Hepatocyte (in vitro differentiated cells): Measurements from ENCODE around the gene GALNT17.

Source experiments
- CTCF ChIP-seq: fragments of 200-600 bp; sonication (generic); IDR thresholded peaks from 2 replicates; pipeline ENCODE4 v1.5.1; 2016; ENCODE audit warnings: antibody characterized with exemption, mild to moderate bottlenecking; ENCODE audit not compliant: poor library complexity
- EZH2 ChIP-seq: fragments of 200-600 bp; sonication (generic); IDR thresholded peaks from 2 replicates; pipeline ENCODE4 v1.6.1; 2016; ENCODE audit warnings: antibody characterized with exemption, mild to moderate bottlenecking, borderline replicate concordance

GRCh38 chr7:71485586-71485985, 353.6 kb downstream of the GALNT17 start:
- no peak for TF ChIP-seq CTCF
- no peak for TF ChIP-seq EZH2
